SK-N-SH (cell line): Measurements from ENCODE around the gene VPS33A. TPM values are rescaled to one million over a fixed set of nuclear protein-coding genes. Genes with fewer than 3 reads are reported as not detected.

ENCODE experiments used
- CTCF ChIA-PET: fragments of 300-600, 350-600 bp; formaldehyde crosslinking; extraction: SDS; loops from one replicate; lab custom pipeline; 2021; lab: Yijun Ruan, JAX
- POLR2A ChIA-PET: fragments of 350-600 bp; sonication (Branson Sonifier 250); formaldehyde crosslinking; extraction: SDS; loops from one replicate; lab custom pipeline; 2020; ENCODE audit warnings: antibody characterized with exemption, inconsistent platforms; lab: Yijun Ruan, JAX
- DNase-seq: peaks from one replicate; pipeline ENCODE4 v3.0.0; 2012
- H2AFZ ChIP-seq: fragments of 200-600 bp; sonication (generic); 2 replicates; pipeline ENCODE4 v1.8.1; 2016; ENCODE audit warnings: antibody characterized with exemption, mild to moderate bottlenecking, low read depth
- H3F3A ChIP-seq: fragments of 200-600 bp; sonication (generic); replicated peaks from 2 replicates; pipeline ENCODE3; 2016; ENCODE audit warnings: antibody characterized with exemption, mild to moderate bottlenecking; ENCODE audit not compliant: insufficient read depth
- H3K27ac ChIP-seq, 2 experiments: fragments of 200-500 bp in 1 of 2; fragments of 200-600 bp in 1 of 2; sonication (Bioruptor generic) in 1 of 2; sonication (generic), shearing (Covaris generic) in 1 of 2; 2 replicates each; pipeline versions ENCODE4 v1.5.1 to v1.6.1; 2014 to 2016; ENCODE audit warnings: low read depth in 2 of 2, inconsistent platforms in 1 of 2, low read length in 1 of 2, mild to moderate bottlenecking in 1 of 2, mixed read lengths in 1 of 2
- H3K27me3 ChIP-seq: fragments of 200-600 bp; sonication (generic), shearing (Covaris generic); 2 replicates; pipeline ENCODE4 v1.6.1; 2016; ENCODE audit warnings: mixed run types; ENCODE audit not compliant: insufficient read depth
- H3K36me3 ChIP-seq, 2 experiments: fragments of 200-500 bp in 1 of 2; fragments of 200-600 bp in 1 of 2; sonication (Bioruptor generic) in 1 of 2; sonication (generic) in 1 of 2; replicated peaks in 1 of 2; 2 replicates each; pipeline versions ENCODE3 to v1.5.1; 2014 to 2016; ENCODE audit warnings: low read length in 1 of 2, mild to moderate bottlenecking in 1 of 2; ENCODE audit not compliant: insufficient read depth in 2 of 2, control insufficient read depth in 1 of 2
- H3K4me1 ChIP-seq, 2 experiments: fragments of 200-500 bp in 1 of 2; fragments of 200-600 bp in 1 of 2; sonication (Bioruptor generic) in 1 of 2; sonication (generic), shearing (Covaris generic) in 1 of 2; 2 replicates each; pipeline versions ENCODE4 v1.5.1 to v1.6.1; 2014 to 2016; ENCODE audit warnings: low read depth in 1 of 2, low read length in 1 of 2, mixed run types in 1 of 2; ENCODE audit not compliant: insufficient read depth in 2 of 2, control insufficient read depth in 1 of 2
- H3K4me2 ChIP-seq: fragments of 200-600 bp; sonication (generic), shearing (Covaris generic); 2 replicates; pipeline ENCODE4 v1.6.1; 2017; ENCODE audit warnings: mixed run types
- H3K4me3 ChIP-seq, 2 experiments: fragments of 200-500 bp in 1 of 2; fragments of 200-600 bp in 1 of 2; sonication (Bioruptor generic) in 1 of 2; sonication (generic), shearing (Covaris generic) in 1 of 2; 2 replicates each; pipeline versions ENCODE4 v1.5.1 to v1.8.1; 2014 to 2016; ENCODE audit warnings: low read depth in 2 of 2, inconsistent platforms in 1 of 2, low read length in 1 of 2, mild to moderate bottlenecking in 1 of 2, mixed read lengths in 1 of 2, moderate library complexity in 1 of 2
- H3K79me2 ChIP-seq: fragments of 200-600 bp; sonication (generic); 2 replicates; pipeline ENCODE4 v1.8.1; 2017; ENCODE audit warnings: mild to moderate bottlenecking; ENCODE audit not compliant: insufficient read depth
- H3K9ac ChIP-seq: fragments of 200-600 bp; sonication (generic); 2 replicates; pipeline ENCODE4 v1.6.1; 2017; ENCODE audit warnings: mixed run types
- H3K9me2 ChIP-seq: fragments of 200-600 bp; sonication (generic); 2 replicates; pipeline ENCODE4 v1.6.1; 2017; ENCODE audit warnings: mixed run types
- H3K9me3 ChIP-seq: fragments of 200-600 bp; sonication (generic); 2 replicates; pipeline ENCODE4 v1.6.1; 2017; ENCODE audit warnings: mixed run types, mild to moderate bottlenecking, moderate library complexity
- H4K20me1 ChIP-seq: fragments of 200-600 bp; sonication (generic); 2 replicates; pipeline ENCODE4 v1.6.1; 2017; ENCODE audit warnings: mild to moderate bottlenecking, mixed run types; ENCODE audit not compliant: insufficient read depth
- ELF1 ChIP-seq: IDR thresholded peaks from 2 replicates; pipeline ENCODE4 v1.4.0; 2012
- FOXJ3 ChIP-seq: sonication (generic); formaldehyde crosslinking; IDR thresholded peaks from 2 replicates; pipeline ENCODE4 v1.5.1; 2020; ENCODE audit warnings: mild to moderate bottlenecking, missing genetic modification reagents
- GABPA ChIP-seq: IDR thresholded peaks from 2 replicates; pipeline ENCODE4 v1.4.0; 2012; ENCODE audit warnings: low read depth, mild to moderate bottlenecking
- IRF3 ChIP-seq: fragments of 150-350 bp; IDR thresholded peaks from 2 replicates; pipeline ENCODE4 v1.6.1; 2016; ENCODE audit warnings: mild to moderate bottlenecking, low read depth, low read length
- JUND ChIP-seq: IDR thresholded peaks from 2 replicates; pipeline ENCODE4 v1.4.0; 2012
- NRF1 ChIP-seq: IDR thresholded peaks from 2 replicates; pipeline ENCODE4 v1.6.1; 2012; ENCODE audit warnings: low read depth, mild to moderate bottlenecking, low read length
- REST ChIP-seq: IDR thresholded peaks from 2 replicates; pipeline ENCODE4 v1.6.1; 2012; ENCODE audit warnings: mild to moderate bottlenecking, low read depth, low read length, moderate library complexity
- TCF12 ChIP-seq: IDR thresholded peaks from 2 replicates; pipeline ENCODE4 v1.4.0; 2012
- TEAD4 ChIP-seq: IDR thresholded peaks from 2 replicates; pipeline ENCODE4 v1.4.0; 2012; ENCODE audit warnings: mild to moderate bottlenecking, borderline replicate concordance; ENCODE audit not compliant: insufficient read depth
- YY1 ChIP-seq: IDR thresholded peaks from 2 replicates; pipeline ENCODE4 v1.4.0; 2012; ENCODE audit warnings: low read depth, mild to moderate bottlenecking
- ZBTB33 ChIP-seq: IDR thresholded peaks from 2 replicates; pipeline ENCODE4 v1.4.0; 2012; ENCODE audit warnings: low read depth, borderline replicate concordance
- WGBS: methylation state at CpG from one replicate; pipeline ENCODE4 v1.1.6; 2017; ENCODE audit warnings: low lambda C conversion rate; 5-methylcytosine and 5-hydroxymethylcytosine counted together
- polyA plus RNA-seq, 3 experiments: library from polyadenylated mRNA; depleted of rRNA; stranded (reverse); fragments of >200 nt; gene quantifications; 2 replicates each; pipeline ENCODE4 v1.2.3, GENCODE V29; 2012

The VPS33A gene
- polyA plus RNA-seq, 1 of the 3 experiments (the other 2 are of a cell fraction), result 17.0 TPM

GRCh38 chr12:122205053-122205925 is 61.0 kb downstream of the VPS33A start:
- Histone ChIP-seq H3K9ac (no peak overlapping the region), H3K4me2 (no peak overlapping the region), H3K4me1 (peaks cover 0 to 27% of the 10 kb centered on the region in 2 experiments; a peak in 2 of 4 replicates), H3K9me3 (no peaks in the 10 kb centered on the region), H4K20me1 (0 out of 2 replicates have a peak, but pooled peaks cover 4% of the 10 kb centered on the region), H3K79me2 (no peaks in the 10 kb centered on the region), H3F3A (peaks cover 25% of the 10 kb centered on the region), H3K27me3 (no peaks in the 10 kb centered on the region), H3K36me3 (peaks cover 18 to 33% of the 10 kb centered on the region in 2 experiments), H3K9me2 (no peaks in the 10 kb centered on the region), H2AFZ (no peak overlapping the region), H3K27ac (no peak overlapping the region), H3K4me3 (no peak overlapping the region)
- TF ChIP-seq ZBTB33 (no peak), FOXJ3 (CRISPR knock-in tag) (no peak), TCF12 (no peak), REST (no peak), YY1 (no peak), IRF3 (no peak), ELF1 (no peak), GABPA (no peak), NRF1 (no peak), TEAD4 (no peak), JUND (no peak)
- ChIA-PET POLR2A (interaction anchor here (0.9 to 3.4 kb wide), 5 partner anchors 8 to 50 kb away, joined by 4 to 14 read pairs (median 4); partner anchors contain the start of gene DIABLO), CTCF (interaction anchor here (0.6 to 5.7 kb wide), 4 partner anchors 11 to 150 kb away, joined by 3 to 27 read pairs (median 8); no protein-coding TSS in a partner anchor)
- no peak for DNase-seq
- 91% methylated on average over 19 of the region's 23 CpGs for WGBS
